Left hindlimb (tissue), 1 donor: ENCODE data around the gene CLCA4.

Experiments used
- DNase-seq: peaks from one replicate; pipeline ENCODE4 v3.0.0-alpha.2; 2018

Gene CLCA4

DNA sequence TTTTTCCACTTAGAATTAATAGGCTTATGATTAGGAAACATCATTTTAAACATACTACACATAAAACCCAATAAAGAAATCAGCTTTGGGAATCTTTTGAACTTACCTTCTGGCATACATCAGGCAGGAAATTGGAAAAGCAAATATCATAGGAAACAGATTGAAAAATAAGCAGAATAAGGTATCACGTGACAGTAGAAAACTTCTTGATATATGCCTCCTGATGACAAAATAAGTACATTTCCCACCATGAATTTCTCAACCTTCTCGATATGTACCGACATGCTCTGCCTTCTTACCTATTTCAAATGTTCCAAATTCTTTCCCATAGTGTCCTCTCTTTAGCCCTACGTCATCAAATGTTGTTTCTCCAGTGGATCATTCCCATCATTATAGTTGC is 72.4 kb downstream of the CLCA4 start:
- DNase-seq = no peak

DNA sequence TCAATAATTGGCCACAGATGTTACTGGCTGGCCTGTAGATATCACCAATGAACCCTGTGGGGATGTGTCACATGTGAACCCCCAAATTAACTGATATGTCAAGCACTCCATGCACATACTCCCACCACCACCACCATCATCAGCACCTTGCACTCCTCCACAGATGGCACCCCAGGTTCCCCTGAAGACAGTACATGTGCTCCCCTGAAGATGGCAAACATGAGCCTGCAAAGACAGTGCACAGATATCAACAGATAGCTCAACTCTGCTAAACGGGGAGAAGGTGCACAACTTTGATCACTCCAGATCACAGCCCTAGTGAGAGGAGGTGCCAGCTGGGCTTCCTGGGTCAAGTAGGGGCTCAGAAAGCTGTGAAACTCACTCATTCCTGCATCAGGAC is 74.4 kb downstream of the CLCA4 start:
- no peak for DNase-seq
